WTC11 (cell line): ENCODE data around the gene MRPL24. TPM values are rescaled to one million over a fixed set of nuclear protein-coding genes. Genes with fewer than 3 reads are reported as not detected.

ENCODE experiments used
- ATAC-seq: fragments of 200-7000 bp; cut with Tn5 transposase; 2 replicates; pipeline ENCODE4 v1.10.0; 2021; ENCODE audit warnings: mild to moderate bottlenecking, moderate library complexity
- CTCF ChIA-PET: fragments of 300-600 bp; sonication (Branson Sonifier 250); formaldehyde crosslinking; loops from one replicate; lab custom pipeline; 2021; ENCODE audit warnings: antibody characterized with exemption; lab: Charles Lee
- POLR2A ChIA-PET: fragments of 350-600 bp; sonication (Branson Sonifier 250); formaldehyde crosslinking; loops from one replicate; lab custom pipeline; 2021; ENCODE audit warnings: antibody characterized with exemption; lab: Charles Lee
- DNase-seq: peaks from one replicate; pipeline ENCODE4 v3.0.0; 2021; ENCODE audit warnings: low spot score
- H3K27ac Mint-ChIP-seq: 2 replicates; pipeline ENCODE4 v1.8.0; 2021; ENCODE audit warnings: mixed read lengths
- H3K27me3 Mint-ChIP-seq: 2 replicates; pipeline ENCODE4 v1.8.0; 2021; ENCODE audit warnings: low read depth, mild to moderate bottlenecking, moderate library complexity, mixed read lengths
- H3K36me3 Mint-ChIP-seq: 2 replicates; pipeline ENCODE4 v1.8.0; 2021; ENCODE audit warnings: mixed read lengths
- H3K4me1 Mint-ChIP-seq: 2 replicates; pipeline ENCODE4 v1.8.0; 2022; ENCODE audit warnings: mixed read lengths
- H3K4me3 Mint-ChIP-seq: 2 replicates; pipeline ENCODE4 v1.8.0; 2021; ENCODE audit warnings: mild to moderate bottlenecking, moderate library complexity, mixed read lengths
- H3K9me3 Mint-ChIP-seq: 2 replicates; pipeline ENCODE4 v1.8.0; 2021; ENCODE audit warnings: mixed read lengths
- AR ChIP-seq: fragments of 250-450 bp; sonication (Bioruptor Pico); IDR thresholded peaks from 2 replicates; pipeline ENCODE4 v1.9.0; 2021; ENCODE audit warnings: mild to moderate bottlenecking
- ATF1 ChIP-seq: sonication (generic); formaldehyde crosslinking; IDR thresholded peaks from 2 replicates; pipeline ENCODE4 v1.8.1; 2023; ENCODE audit warnings: mild to moderate bottlenecking, moderate library complexity, missing genetic modification reagents
- CREB1 ChIP-seq: sonication (generic); formaldehyde crosslinking; IDR thresholded peaks from 2 replicates; pipeline ENCODE4 v1.8.0; 2023; ENCODE audit warnings: mild to moderate bottlenecking, missing genetic modification reagents
- CTCF ChIP-seq: fragments of 200-600 bp; IDR thresholded peaks from 2 replicates; pipeline ENCODE4 v1.8.0; 2022; ENCODE audit warnings: antibody characterized with exemption
- ERG ChIP-seq: fragments of 250-450 bp; sonication (Bioruptor Pico); IDR thresholded peaks from 2 replicates; pipeline ENCODE4 v1.8.0; 2021; ENCODE audit warnings: mild to moderate bottlenecking
- FOXK1 ChIP-seq: sonication (generic); formaldehyde crosslinking; IDR thresholded peaks from 2 replicates; pipeline ENCODE4 v1.8.0; 2022; ENCODE audit warnings: mild to moderate bottlenecking, moderate library complexity, missing genetic modification reagents
- FOXP4 ChIP-seq: sonication (generic); formaldehyde crosslinking; IDR thresholded peaks from 2 replicates; pipeline ENCODE4 v1.8.0; 2022; ENCODE audit warnings: mild to moderate bottlenecking, missing genetic modification reagents
- HMGA2 ChIP-seq: fragments of 250-450 bp; sonication (Bioruptor Pico); IDR thresholded peaks from 2 replicates; pipeline ENCODE4 v1.4.0; 2021; ENCODE audit warnings: mild to moderate bottlenecking, moderate library complexity
- MLX ChIP-seq: sonication (generic); formaldehyde crosslinking; IDR thresholded peaks from 2 replicates; pipeline ENCODE4 v1.8.1; 2023; ENCODE audit warnings: mild to moderate bottlenecking, missing genetic modification reagents, moderate library complexity
- NFATC4 ChIP-seq: fragments of 250-450 bp; sonication (Bioruptor Pico); IDR thresholded peaks from 2 replicates; pipeline ENCODE4 v1.9.0; 2021; ENCODE audit warnings: mild to moderate bottlenecking
- NFYB ChIP-seq: sonication (generic); formaldehyde crosslinking; conservative IDR thresholded peaks from 2 replicates; pipeline ENCODE4 v1.8.0; 2022; ENCODE audit warnings: low read depth, missing genetic modification reagents
- PRRX2 ChIP-seq: fragments of 250-450 bp; sonication (Bioruptor Pico); IDR thresholded peaks from 2 replicates; pipeline ENCODE4 v1.8.0; 2021; ENCODE audit warnings: mild to moderate bottlenecking
- TCF7 ChIP-seq: sonication (generic); formaldehyde crosslinking; IDR thresholded peaks from 2 replicates; pipeline ENCODE4 v1.8.0; 2022; ENCODE audit warnings: mild to moderate bottlenecking, low read depth, missing genetic modification reagents, moderate library complexity
- TEAD1 ChIP-seq: sonication (generic); formaldehyde crosslinking; IDR thresholded peaks from 2 replicates; pipeline ENCODE4 v1.8.0; 2022; ENCODE audit warnings: mild to moderate bottlenecking, missing genetic modification reagents
- ZBTB21 ChIP-seq: sonication (generic); formaldehyde crosslinking; IDR thresholded peaks from 2 replicates; pipeline ENCODE4 v1.8.1; 2023; ENCODE audit warnings: mild to moderate bottlenecking, missing genetic modification reagents, borderline replicate concordance
- ZNF219 ChIP-seq: sonication (generic); formaldehyde crosslinking; IDR thresholded peaks from 2 replicates; pipeline ENCODE4 v1.8.0; 2023; ENCODE audit warnings: missing genetic modification reagents, mild to moderate bottlenecking, borderline replicate concordance
- ZNF232 ChIP-seq: sonication (generic); formaldehyde crosslinking; IDR thresholded peaks from 2 replicates; pipeline ENCODE4 v1.8.0; 2022; ENCODE audit warnings: mild to moderate bottlenecking, missing genetic modification reagents
- ZNF416 ChIP-seq: fragments of 250-450 bp; sonication (Bioruptor Pico); IDR thresholded peaks from 2 replicates; pipeline ENCODE4 v1.9.0; 2021; ENCODE audit warnings: mild to moderate bottlenecking, inconsistent platforms
- total RNA-seq: library from RNA; stranded (reverse); gene quantifications from 3 replicates; pipeline ENCODE4 v1.2.3, GENCODE V29; 2021

Gene MRPL24
- total RNA-seq, 1 experiment from 2014 or later, result 35.2 TPM

GRCh38 chr1:156721131-156721530 is 19.8 kb downstream of the MRPL24 start (continued):
- TF ChIP-seq NFYB (no peak), TEAD1 (CRISPR knock-in tag) (no peak), CTCF (no peak)
- TF ChIP-seq, all 79 proteins: peak for 0

- TF ChIP-seq NFATC4 (no peak), ZNF219 (no peak), TCF7 (CRISPR knock-in tag) (no peak), FOXK1 (no peak), PRRX2 (no peak), ERG (CRISPR knock-in tag) (no peak), ZNF416 (CRISPR knock-in tag) (no peak), HMGA2 (CRISPR knock-in tag) (no peak), ATF1 (CRISPR knock-in tag) (no peak), FOXP4 (CRISPR knock-in tag) (no peak), AR (no peak), CREB1 (CRISPR knock-in tag) (no peak), MLX (CRISPR knock-in tag) (no peak), ZNF232 (CRISPR knock-in tag) (no peak), ZBTB21 (CRISPR knock-in tag) (no peak)
- H3K27me3 Mint-ChIP-seq, result no peaks in the 10 kb centered on the region; the same call in 1 of the 2 replicates
- ChIA-PET POLR2A (no interaction called here), CTCF (interaction anchor here (0.5 to 25.2 kb wide), 5 partner anchors 9 to 215 kb away, joined by 3 to 1553 read pairs (median 4); partner anchors contain the start of genes ISG20L2 and METTL25B)
- DNase-seq (no peak), ATAC-seq (peak; percentile 37; the same call in 1 of the 2 replicates)
- H3K9me3 Mint-ChIP-seq, result no peaks in the 10 kb centered on the region
- H3K4me3 Mint-ChIP-seq, result no peak overlapping the region
- H3K36me3 Mint-ChIP-seq, result peaks cover 15% of the 10 kb centered on the region
- H3K27ac Mint-ChIP-seq, result 0 out of 2 replicates have a peak overlapping the region, but pooled peaks have one; percentile 53
- peaks cover 13% of the 10 kb centered on the region for H3K4me1 Mint-ChIP-seq
Observed at GRCh38 chr1:156717351-156717750, 23.5 kb downstream of the MRPL24 start.
